Measurements from ENCODE around the gene TMEM273.

TMEM273 gene

DNA sequence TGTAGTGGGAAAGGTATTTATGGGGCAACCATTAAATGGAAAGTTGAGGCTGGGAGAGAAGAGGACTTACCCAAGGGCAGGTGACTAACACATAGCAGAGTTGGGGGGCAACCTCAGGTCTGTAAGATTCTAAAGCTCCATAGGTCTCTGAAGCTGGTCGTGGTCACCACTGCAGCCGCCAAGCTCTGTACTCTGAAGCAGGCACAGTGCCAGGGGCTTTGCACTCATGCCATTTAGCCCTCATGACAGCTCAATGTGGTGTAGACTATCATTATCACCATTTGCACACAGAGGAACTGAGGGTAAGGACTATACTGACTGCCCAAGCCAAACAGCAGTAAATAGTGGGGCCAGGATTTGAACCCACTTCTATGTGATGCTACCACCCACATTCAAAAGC is 32.5 kb upstream of the TMEM273 start:
- Histone ChIP-seq H3K4me3 (ENCODE audit: low read length) (no peak overlapping the region), H3K56ac (ENCODE audit: low read length) (no peak overlapping the region), H2BK15ac (replicated peaks; ENCODE audit: low read depth) (no peak overlapping the region), H3K4ac (ENCODE audit: low read depth, low read length) (no peak overlapping the region), H3K36me3 (ENCODE audit: control insufficient read depth, insufficient read depth, low read length) (no peaks in the 10 kb centered on the region), H3K4me2 (ENCODE audit: low read length) (no peak overlapping the region), H3K4me1 (ENCODE audit: control insufficient read depth, low read depth, low read length) (no peaks in the 10 kb centered on the region), H3K79me1 (ENCODE audit: low read length) (no peaks in the 10 kb centered on the region), H2BK120ac (ENCODE audit: low read depth, low read length) (no peak overlapping the region), H3K18ac (ENCODE audit: low read length) (no peak overlapping the region), H3K79me2 (ENCODE audit: control insufficient read depth, insufficient read depth, low read length) (no peaks in the 10 kb centered on the region), H4K8ac (ENCODE audit: low read depth, low read length) (no peak overlapping the region), H4K5ac (ENCODE audit: low read length) (no peak overlapping the region), H3K23ac (ENCODE audit: low read length) (no peak overlapping the region), H3K9ac (ENCODE audit: low read length) (no peak overlapping the region), H3K27me3 (ENCODE audit: insufficient read depth, low read length, poor library complexity) (no peaks in the 10 kb centered on the region), H3K27ac (ENCODE audit: low read depth, low read length) (no peak overlapping the region), H2AK5ac (ENCODE audit: low read length) (no peak overlapping the region), H2BK5ac (ENCODE audit: low read length) (no peak overlapping the region)
- WGBS (ENCODE audit: extremely low coverage, insufficient coverage, low lambda C conversion rate), result no CpG with 5 or more reads among the region's 2 CpGs
- no peak for DNase-seq

DNA sequence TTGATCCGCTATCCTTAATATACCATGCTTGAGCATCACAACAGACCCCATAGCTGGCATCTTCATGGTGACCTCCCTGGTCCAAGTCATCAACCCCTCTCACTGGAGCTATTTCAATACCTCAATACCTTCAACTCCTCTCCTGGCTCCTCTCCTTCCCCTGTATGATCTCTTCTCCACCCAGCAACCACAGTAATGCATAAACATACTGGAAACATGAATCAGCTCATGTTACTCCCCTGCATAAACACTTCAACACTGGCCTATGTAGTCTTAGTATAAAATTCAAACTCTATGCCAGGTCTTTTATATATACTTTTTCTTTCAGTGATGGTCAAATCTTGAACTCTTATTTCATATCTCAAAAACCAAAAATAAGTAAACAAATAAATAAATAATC is 31.8 kb upstream of the TMEM273 start:
- H2BK15ac ChIP-seq (replicated peaks; ENCODE audit: low read depth), result no peak overlapping the region
- no peak overlapping the region for H2BK120ac ChIP-seq (ENCODE audit: low read depth, low read length)
- H3K36me3 ChIP-seq (ENCODE audit: control insufficient read depth, insufficient read depth, low read length), result no peaks in the 10 kb centered on the region
- H3K79me1 ChIP-seq (ENCODE audit: low read length), result no peaks in the 10 kb centered on the region
- no peak overlapping the region for H3K4me3 ChIP-seq (ENCODE audit: low read length)
- no peak overlapping the region for H3K9ac ChIP-seq (ENCODE audit: low read length)
- no peak overlapping the region for H3K4me2 ChIP-seq (ENCODE audit: low read length)
- H3K27me3 ChIP-seq (ENCODE audit: insufficient read depth, low read length, poor library complexity), result no peaks in the 10 kb centered on the region
- no peak overlapping the region for H4K8ac ChIP-seq (ENCODE audit: low read depth, low read length)
- no peak overlapping the region for H3K56ac ChIP-seq (ENCODE audit: low read length)
- H3K18ac ChIP-seq (ENCODE audit: low read length), result no peak overlapping the region
- H2AK5ac ChIP-seq (ENCODE audit: low read length), result no peak overlapping the region
- DNase-seq, result no peak
- no peak overlapping the region for H3K27ac ChIP-seq (ENCODE audit: low read depth, low read length)
- H3K79me2 ChIP-seq (ENCODE audit: control insufficient read depth, insufficient read depth, low read length), result no peaks in the 10 kb centered on the region
- no CpG with 5 or more reads among the region's 1 CpG for WGBS (ENCODE audit: extremely low coverage, insufficient coverage, low lambda C conversion rate)
- no peak overlapping the region for H3K4ac ChIP-seq (ENCODE audit: low read depth, low read length)
- H4K5ac ChIP-seq (ENCODE audit: low read length), result no peak overlapping the region
- H3K23ac ChIP-seq (ENCODE audit: low read length), result no peak overlapping the region
- H3K4me1 ChIP-seq (ENCODE audit: control insufficient read depth, low read depth, low read length), result no peaks in the 10 kb centered on the region
- H2BK5ac ChIP-seq (ENCODE audit: low read length), result no peak overlapping the region

DNA sequence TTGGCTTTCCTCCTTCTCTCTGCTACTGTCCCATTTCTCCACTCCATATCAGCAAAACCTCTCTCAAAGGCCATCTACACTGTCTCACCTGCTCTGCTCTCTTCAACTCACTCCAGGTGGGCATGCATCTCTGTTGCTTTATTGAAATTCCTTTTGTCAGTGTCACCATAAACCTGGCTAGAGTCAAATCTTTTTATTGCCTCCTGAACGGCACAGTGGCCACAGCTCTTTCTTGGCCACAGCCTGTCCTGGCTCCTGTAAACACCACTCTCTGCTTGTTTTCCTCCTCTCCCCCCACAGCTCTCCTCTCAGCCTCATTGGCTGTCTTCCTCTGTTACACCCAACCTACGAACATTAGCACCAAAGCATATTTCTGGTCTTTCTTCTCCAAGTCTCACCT is 31.1 kb upstream of the TMEM273 start:
- Histone ChIP-seq H3K36me3 (ENCODE audit: control insufficient read depth, insufficient read depth, low read length) (no peaks in the 10 kb centered on the region), H3K18ac (ENCODE audit: low read length) (no peak overlapping the region), H4K8ac (ENCODE audit: low read depth, low read length) (no peak overlapping the region), H4K5ac (ENCODE audit: low read length) (no peak overlapping the region), H3K4ac (ENCODE audit: low read depth, low read length) (no peak overlapping the region), H3K27ac (ENCODE audit: low read depth, low read length) (no peak overlapping the region), H3K4me2 (ENCODE audit: low read length) (no peak overlapping the region), H3K4me3 (ENCODE audit: low read length) (no peak overlapping the region), H3K4me1 (ENCODE audit: control insufficient read depth, low read depth, low read length) (no peaks in the 10 kb centered on the region), H3K23ac (ENCODE audit: low read length) (no peak overlapping the region), H2BK5ac (ENCODE audit: low read length) (no peak overlapping the region), H3K79me2 (ENCODE audit: control insufficient read depth, insufficient read depth, low read length) (no peaks in the 10 kb centered on the region), H3K56ac (ENCODE audit: low read length) (no peak overlapping the region), H3K79me1 (ENCODE audit: low read length) (no peaks in the 10 kb centered on the region), H3K27me3 (ENCODE audit: insufficient read depth, low read length, poor library complexity) (no peaks in the 10 kb centered on the region), H2BK15ac (replicated peaks; ENCODE audit: low read depth) (no peak overlapping the region), H3K9ac (ENCODE audit: low read length) (no peak overlapping the region), H2BK120ac (ENCODE audit: low read depth, low read length) (no peak overlapping the region), H2AK5ac (ENCODE audit: low read length) (no peak overlapping the region)
- WGBS (ENCODE audit: extremely low coverage, insufficient coverage, low lambda C conversion rate), result no CpG with 5 or more reads among the region's 2 CpGs
- no peak for DNase-seq

GRCh38 chr10:49218480-49218879 is 30.3 kb upstream of the TMEM273 start:
- Histone ChIP-seq H2BK15ac (replicated peaks; ENCODE audit: low read depth) (no peak overlapping the region), H3K4me3 (ENCODE audit: low read length) (no peak overlapping the region), H3K23ac (ENCODE audit: low read length) (no peak overlapping the region), H3K9ac (ENCODE audit: low read length) (no peak overlapping the region), H3K36me3 (ENCODE audit: control insufficient read depth, insufficient read depth, low read length) (no peaks in the 10 kb centered on the region), H4K8ac (ENCODE audit: low read depth, low read length) (no peak overlapping the region), H4K5ac (ENCODE audit: low read length) (no peak overlapping the region), H2AK5ac (ENCODE audit: low read length) (no peak overlapping the region), H2BK5ac (ENCODE audit: low read length) (no peak overlapping the region), H3K18ac (ENCODE audit: low read length) (no peak overlapping the region), H2BK120ac (ENCODE audit: low read depth, low read length) (no peak overlapping the region), H3K4me2 (ENCODE audit: low read length) (no peak overlapping the region), H3K27me3 (ENCODE audit: insufficient read depth, low read length, poor library complexity) (no peaks in the 10 kb centered on the region), H3K56ac (ENCODE audit: low read length) (no peak overlapping the region), H3K79me2 (ENCODE audit: control insufficient read depth, insufficient read depth, low read length) (no peaks in the 10 kb centered on the region), H3K27ac (ENCODE audit: low read depth, low read length) (no peak overlapping the region), H3K4me1 (ENCODE audit: control insufficient read depth, low read depth, low read length) (no peaks in the 10 kb centered on the region), H3K4ac (ENCODE audit: low read depth, low read length) (no peak overlapping the region), H3K79me1 (ENCODE audit: low read length) (no peaks in the 10 kb centered on the region)
- no CpG with 5 or more reads among the region's 2 CpGs for WGBS (ENCODE audit: extremely low coverage, insufficient coverage, low lambda C conversion rate)
- DNase-seq, result no peak

GRCh38 chr10:49217645-49218044 is 29.5 kb upstream of the TMEM273 start:
- Histone ChIP-seq H3K56ac (ENCODE audit: low read length) (no peak overlapping the region), H3K36me3 (ENCODE audit: control insufficient read depth, insufficient read depth, low read length) (no peaks in the 10 kb centered on the region), H3K27me3 (ENCODE audit: insufficient read depth, low read length, poor library complexity) (no peaks in the 10 kb centered on the region), H4K5ac (ENCODE audit: low read length) (no peak overlapping the region), H3K4ac (ENCODE audit: low read depth, low read length) (no peak overlapping the region), H3K79me1 (ENCODE audit: low read length) (no peaks in the 10 kb centered on the region), H3K27ac (ENCODE audit: low read depth, low read length) (no peak overlapping the region), H2BK120ac (ENCODE audit: low read depth, low read length) (no peak overlapping the region), H2BK5ac (ENCODE audit: low read length) (no peak overlapping the region), H3K79me2 (ENCODE audit: control insufficient read depth, insufficient read depth, low read length) (no peaks in the 10 kb centered on the region), H2BK15ac (replicated peaks; ENCODE audit: low read depth) (no peak overlapping the region), H3K23ac (ENCODE audit: low read length) (no peak overlapping the region), H3K4me1 (ENCODE audit: control insufficient read depth, low read depth, low read length) (no peaks in the 10 kb centered on the region), H3K9ac (ENCODE audit: low read length) (no peak overlapping the region), H3K18ac (ENCODE audit: low read length) (no peak overlapping the region), H3K4me2 (ENCODE audit: low read length) (no peak overlapping the region), H4K8ac (ENCODE audit: low read depth, low read length) (no peak overlapping the region), H2AK5ac (ENCODE audit: low read length) (no peak overlapping the region), H3K4me3 (ENCODE audit: low read length) (no peak overlapping the region)
- no CpG with 5 or more reads among the region's 2 CpGs for WGBS (ENCODE audit: extremely low coverage, insufficient coverage, low lambda C conversion rate)
- no peak for DNase-seq

DNA sequence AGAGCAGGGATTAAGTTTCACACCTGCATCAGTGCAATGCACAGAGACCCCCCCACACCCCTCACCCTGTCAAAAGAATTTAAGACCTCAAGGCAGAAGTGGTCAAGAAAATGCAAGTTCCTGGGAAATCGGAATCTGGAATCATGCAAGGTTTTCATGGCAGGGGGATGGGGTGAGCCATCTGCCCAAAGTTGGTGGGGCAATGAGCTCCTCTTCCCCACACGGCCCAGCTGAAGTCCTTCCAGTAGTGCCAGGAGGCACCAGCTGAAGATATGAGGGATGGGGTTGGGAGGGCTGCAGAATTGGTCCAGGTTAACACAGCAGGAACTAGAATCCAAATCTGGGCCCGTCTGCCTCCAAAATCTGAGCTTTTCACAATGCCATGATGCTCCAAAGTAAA is 25.0 kb upstream of the TMEM273 start:
- no CpG with 5 or more reads among the region's 3 CpGs for WGBS (ENCODE audit: extremely low coverage, insufficient coverage, low lambda C conversion rate)
- Histone ChIP-seq H3K9ac (ENCODE audit: low read length) (no peak overlapping the region), H2BK15ac (replicated peaks; ENCODE audit: low read depth) (no peak overlapping the region), H3K79me1 (ENCODE audit: low read length) (no peaks in the 10 kb centered on the region), H4K8ac (ENCODE audit: low read depth, low read length) (no peak overlapping the region), H3K23ac (ENCODE audit: low read length) (no peak overlapping the region), H3K18ac (ENCODE audit: low read length) (no peak overlapping the region), H3K27me3 (ENCODE audit: insufficient read depth, low read length, poor library complexity) (no peaks in the 10 kb centered on the region), H2BK5ac (ENCODE audit: low read length) (no peak overlapping the region), H3K36me3 (ENCODE audit: control insufficient read depth, insufficient read depth, low read length) (no peaks in the 10 kb centered on the region), H2AK5ac (ENCODE audit: low read length) (no peak overlapping the region), H3K79me2 (ENCODE audit: control insufficient read depth, insufficient read depth, low read length) (no peaks in the 10 kb centered on the region), H3K4me2 (ENCODE audit: low read length) (no peak overlapping the region), H4K5ac (ENCODE audit: low read length) (no peak overlapping the region), H3K4ac (ENCODE audit: low read depth, low read length) (no peak overlapping the region), H2BK120ac (ENCODE audit: low read depth, low read length) (no peak overlapping the region), H3K27ac (ENCODE audit: low read depth, low read length) (no peak overlapping the region), H3K4me3 (ENCODE audit: low read length) (no peak overlapping the region), H3K56ac (ENCODE audit: low read length) (no peak overlapping the region), H3K4me1 (ENCODE audit: control insufficient read depth, low read depth, low read length) (no peaks in the 10 kb centered on the region)
- DNase-seq, result no peak

Measured in mesendoderm (in vitro differentiated cells).